Measurements from ENCODE around the gene LCE1C.

LCE1C gene

GRCh38 chr1:152806576-152806975 lies at the start of gene LCE1C:
Gene LCE1C, minus strand, starts transcription at chr1:152806651. Its CDS starts 1,173 bp downstream, at chr1:152805478.
- DNase-seq = no peak
- intact Hi-C loops (cut with DNase I) = no loop called here

GRCh38 chr1:152855661-152856060 lies 49.2 kb upstream of the LCE1C start:
- DNase-seq = no peak
- intact Hi-C loops (cut with DNase I) = no loop called here

GRCh38 chr1:152842556-152842955 lies 36.1 kb upstream of the LCE1C start, which contains the start of gene LCE6A:
Gene LCE6A, plus strand, starts transcription at chr1:152842856. Its CDS starts 665 bp downstream, at chr1:152843521.
- intact Hi-C loops (cut with DNase I) = no loop called here
- DNase-seq = no peak

- intact Hi-C loops (cut with DNase I) = no loop called here
- no peak for DNase-seq
These were observed 30.4 kb upstream of the LCE1C start for GRCh38 chr1:152836870-152837269.

GRCh38 chr1:152827173-152827572 lies 20.7 kb upstream of the LCE1C start, which contains the start of gene LCE1A:
Gene LCE1A, plus strand, starts transcription at chr1:152827473. Its CDS starts 0 bp downstream, at chr1:152827473.
- intact Hi-C loops (cut with DNase I) = no loop called here
- DNase-seq = no peak

GRCh38 chr1:152824964-152825363 lies 18.5 kb upstream of the LCE1C start:
- intact Hi-C loops (cut with DNase I) = no loop called here
- DNase-seq = no peak

- intact Hi-C loops (cut with DNase I) = no loop called here
- no peak for DNase-seq
These were observed 16.8 kb upstream of the LCE1C start for GRCh38 chr1:152823294-152823693.

GRCh38 chr1:152817309-152817708 lies 10.9 kb upstream of the LCE1C start:
- intact Hi-C loops (cut with DNase I) = no loop called here
- no peak for DNase-seq

- DNase-seq = no peak
- intact Hi-C loops (cut with DNase I) = no loop called here
These were observed 5.2 kb upstream of the LCE1C start, which contains the start of gene LCE1B for GRCh38 chr1:152811671-152812070. Gene LCE1B, plus strand, starts transcription at chr1:152811971. Its CDS starts 476 bp downstream, at chr1:152812447.

GRCh38 chr1:152811050-152811449 lies 4.6 kb upstream of the LCE1C start:
- no peak for DNase-seq
- intact Hi-C loops (cut with DNase I) = no loop called here

- no peak for DNase-seq
- intact Hi-C loops (cut with DNase I) = no loop called here
These were observed 5.1 kb downstream of the LCE1C start for GRCh38 chr1:152801333-152801732.

GRCh38 chr1:152796421-152796820 lies 10.0 kb downstream of the LCE1C start, which contains the start of gene LCE1D:
Gene LCE1D, plus strand, starts transcription at chr1:152796721. Its CDS starts 1,074 bp downstream, at chr1:152797795.
- intact Hi-C loops (cut with DNase I) = no loop called here
- DNase-seq = no peak

GRCh38 chr1:152795686-152796085 lies 10.8 kb downstream of the LCE1C start:
- intact Hi-C loops (cut with DNase I) = no loop called here
- DNase-seq = peak in 1 of 42 donors; percentile 6

GRCh38 chr1:152786077-152786476 lies 20.4 kb downstream of the LCE1C start, which contains the start of gene LCE1E:
Gene LCE1E, plus strand, starts transcription at chr1:152786257. Its CDS starts 1,043 bp downstream, at chr1:152787300.
- DNase-seq = no peak
- intact Hi-C loops (cut with DNase I) = no loop called here

- intact Hi-C loops (cut with DNase I) = no loop called here
- no peak for DNase-seq
These were observed 23.4 kb downstream of the LCE1C start for GRCh38 chr1:152783095-152783494.

- no peak for DNase-seq
- intact Hi-C loops (cut with DNase I) = no loop called here
These were observed 28.8 kb downstream of the LCE1C start for GRCh38 chr1:152777510-152778137.

- intact Hi-C loops (cut with DNase I) = no loop called here
- DNase-seq = no peak
These were observed 30.1 kb downstream of the LCE1C start for GRCh38 chr1:152776361-152776760.

- intact Hi-C loops (cut with DNase I) = no loop called here
- DNase-seq = no peak
These were observed 31.6 kb downstream of the LCE1C start, which contains the start of gene LCE1F for GRCh38 chr1:152774875-152775274. Gene LCE1F, plus strand, starts transcription at chr1:152775140. Its CDS starts 1,232 bp downstream, at chr1:152776372.

GRCh38 chr1:152770411-152770810 lies 36.0 kb downstream of the LCE1C start:
- DNase-seq = no peak
- intact Hi-C loops (cut with DNase I) = no loop called here

- no peak for DNase-seq
These were observed 37.5 kb downstream of the LCE1C start for GRCh38 chr1:152768847-152769533.

More at GRCh38 chr1:152768847-152769533, 37.5 kb downstream of the LCE1C start:
- intact Hi-C loops (cut with DNase I) = no loop called here

Data from head of caudate nucleus (tissue), 42 donors.